ENCODE measurements around the gene SPHK2. TPM values are rescaled to one million over a fixed set of nuclear protein-coding genes. Genes with fewer than 3 reads are reported as not detected.

Gene SPHK2
- total RNA-seq, 2 donors from 2014 or later, result 99.5 to 114 TPM

DNA sequence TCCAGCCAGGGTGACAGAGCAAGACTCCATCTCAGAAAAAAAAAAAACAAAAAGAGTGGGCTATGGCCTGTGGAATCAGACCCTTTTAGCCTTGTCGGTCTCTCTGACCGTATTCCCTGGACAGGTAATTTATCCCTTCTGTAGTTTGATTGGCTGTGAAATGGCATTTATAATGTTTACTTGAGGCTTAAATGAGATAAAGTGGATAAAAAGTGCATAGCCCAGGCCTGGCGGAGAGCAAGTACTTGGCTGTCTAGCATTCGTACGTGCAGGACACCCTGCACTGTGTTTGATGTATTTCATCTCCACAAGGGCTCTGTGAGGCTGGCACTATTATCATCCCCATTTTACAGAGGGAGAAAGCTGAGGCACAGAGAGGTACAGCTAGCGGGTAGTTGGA lies 46.5 kb downstream of the SPHK2 start:
- H3K9me3 Mint-ChIP-seq, result peaks cover 4% of the 10 kb centered on the region
- H3K36me3 ChIP-seq (ENCODE audit: control insufficient read depth, insufficient read depth, low read length), result no peaks in the 10 kb centered on the region
- H3K4me1 Mint-ChIP-seq, result no peaks in the 10 kb centered on the region
- H3K4me3 Mint-ChIP-seq, result no peak overlapping the region
- H3K4me3 ChIP-seq (ENCODE audit: low read length), result no peak overlapping the region
- no peak overlapping the region for H3K27ac ChIP-seq (ENCODE audit: low read depth, low read length)
- TF ChIP-seq, protein P1, sequence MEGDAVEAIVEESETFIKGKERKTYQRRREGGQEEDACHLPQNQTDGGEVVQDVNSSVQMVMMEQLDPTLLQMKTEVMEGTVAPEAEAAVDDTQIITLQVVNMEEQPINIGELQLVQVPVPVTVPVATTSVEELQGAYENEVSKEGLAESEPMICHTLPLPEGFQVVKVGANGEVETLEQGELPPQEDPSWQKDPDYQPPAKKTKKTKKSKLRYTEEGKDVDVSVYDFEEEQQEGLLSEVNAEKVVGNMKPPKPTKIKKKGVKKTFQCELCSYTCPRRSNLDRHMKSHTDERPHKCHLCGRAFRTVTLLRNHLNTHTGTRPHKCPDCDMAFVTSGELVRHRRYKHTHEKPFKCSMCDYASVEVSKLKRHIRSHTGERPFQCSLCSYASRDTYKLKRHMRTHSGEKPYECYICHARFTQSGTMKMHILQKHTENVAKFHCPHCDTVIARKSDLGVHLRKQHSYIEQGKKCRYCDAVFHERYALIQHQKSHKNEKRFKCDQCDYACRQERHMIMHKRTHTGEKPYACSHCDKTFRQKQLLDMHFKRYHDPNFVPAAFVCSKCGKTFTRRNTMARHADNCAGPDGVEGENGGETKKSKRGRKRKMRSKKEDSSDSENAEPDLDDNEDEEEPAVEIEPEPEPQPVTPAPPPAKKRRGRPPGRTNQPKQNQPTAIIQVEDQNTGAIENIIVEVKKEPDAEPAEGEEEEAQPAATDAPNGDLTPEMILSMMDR (conservative IDR thresholded peaks at IDR 0.05), result no peak
- DNase-seq, result no peak
- H3K27me3 ChIP-seq (ENCODE audit: control insufficient read depth, insufficient read depth, low read length, poor library complexity, severe bottlenecking), result no peaks in the 10 kb centered on the region
- H3K27me3 Mint-ChIP-seq (ENCODE audit: insufficient read depth), result peaks cover 7% of the 10 kb centered on the region
- no peaks in the 10 kb centered on the region for H3K4me1 ChIP-seq (ENCODE audit: control insufficient read depth, insufficient read depth, low read length)
- H3K36me3 Mint-ChIP-seq (ENCODE audit: low read depth), result no peaks in the 10 kb centered on the region
- H3K9ac ChIP-seq (ENCODE audit: extremely low read depth, low read length, poor library complexity, severe bottlenecking), result no peak overlapping the region
- no peaks in the 10 kb centered on the region for H3K9me3 ChIP-seq (ENCODE audit: control insufficient read depth, low read length)
- H3K27ac Mint-ChIP-seq, result no peak overlapping the region
- WGBS, 2 experiments (ENCODE audit: insufficient coverage in 1 of 2, insufficient read length in 1 of 2), result 96 to 100% methylated on average over 6 of the region's 6 CpGs

DNA sequence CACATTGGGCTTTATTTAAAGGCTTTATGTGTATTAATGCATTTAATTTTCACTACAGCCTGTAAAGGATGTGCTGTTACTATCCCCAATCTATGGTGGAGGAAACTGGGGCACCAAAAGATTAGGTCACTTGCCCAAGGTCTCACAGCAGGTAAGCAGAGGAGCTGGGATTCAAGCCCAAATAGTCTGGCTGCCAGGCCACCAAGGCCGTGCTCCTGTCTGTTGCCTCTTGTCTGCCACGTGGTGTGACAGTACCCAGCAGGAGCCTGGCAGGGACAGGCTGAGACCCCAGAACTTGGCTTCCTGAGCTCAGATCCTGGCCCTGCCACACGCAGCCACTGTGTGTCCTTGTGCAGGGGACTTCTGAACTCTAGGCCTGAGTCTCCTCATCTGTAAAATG lies 49.0 kb downstream of the SPHK2 start:
- Histone ChIP-seq H3K9me3 (ENCODE audit: control insufficient read depth, low read length) (no peaks in the 10 kb centered on the region), H3K36me3 (ENCODE audit: control insufficient read depth, insufficient read depth, low read length) (no peaks in the 10 kb centered on the region), H3K27me3 (ENCODE audit: control insufficient read depth, insufficient read depth, low read length, poor library complexity, severe bottlenecking) (no peaks in the 10 kb centered on the region), H3K27ac (ENCODE audit: low read depth, low read length) (no peak overlapping the region), H3K9ac (ENCODE audit: extremely low read depth, low read length, poor library complexity, severe bottlenecking) (no peak overlapping the region), H3K4me3 (ENCODE audit: low read length) (no peak overlapping the region), H3K4me1 (ENCODE audit: control insufficient read depth, insufficient read depth, low read length) (no peaks in the 10 kb centered on the region)
- TF ChIP-seq, protein P1 (conservative IDR thresholded peaks at IDR 0.05), result no peak
- Mint-ChIP-seq H3K36me3 (ENCODE audit: low read depth) (no peaks in the 10 kb centered on the region), H3K27me3 (ENCODE audit: insufficient read depth) (peaks cover 3% of the 10 kb centered on the region), H3K4me1 (peaks cover under 1% of the 10 kb centered on the region), H3K9me3 (no peaks in the 10 kb centered on the region), H3K4me3 (no peak overlapping the region), H3K27ac (no peak overlapping the region)
- no peak for DNase-seq
- WGBS, 2 experiments (ENCODE audit: insufficient coverage in 1 of 2, insufficient read length in 1 of 2), result 78 to 91% methylated on average over 3 of the region's 3 CpGs

- no peak for DNase-seq
- WGBS, 2 experiments (ENCODE audit: insufficient coverage in 1 of 2, insufficient read length in 1 of 2), result 94 to 100% methylated on average over 1 to 2 of the region's 2 CpGs
- Histone ChIP-seq H3K9me3 (ENCODE audit: control insufficient read depth, low read length) (no peaks in the 10 kb centered on the region), H3K9ac (ENCODE audit: extremely low read depth, low read length, poor library complexity, severe bottlenecking) (no peak overlapping the region), H3K27me3 (ENCODE audit: control insufficient read depth, insufficient read depth, low read length, poor library complexity, severe bottlenecking) (no peaks in the 10 kb centered on the region), H3K4me1 (ENCODE audit: control insufficient read depth, insufficient read depth, low read length) (no peaks in the 10 kb centered on the region), H3K36me3 (ENCODE audit: control insufficient read depth, insufficient read depth, low read length) (no peaks in the 10 kb centered on the region), H3K27ac (ENCODE audit: low read depth, low read length) (no peak overlapping the region), H3K4me3 (ENCODE audit: low read length) (no peak overlapping the region)
- TF ChIP-seq, protein P1 (conservative IDR thresholded peaks at IDR 0.05), result no peak
- Mint-ChIP-seq H3K4me3 (no peak overlapping the region), H3K4me1 (peaks cover 3% of the 10 kb centered on the region), H3K36me3 (ENCODE audit: low read depth) (no peaks in the 10 kb centered on the region), H3K27ac (no peak overlapping the region), H3K9me3 (no peaks in the 10 kb centered on the region), H3K27me3 (ENCODE audit: insufficient read depth) (peaks cover 6% of the 10 kb centered on the region)
These were observed 49.5 kb downstream of the SPHK2 start for GRCh38 chr19:48668761-48669160.

Data from endodermal cell (in vitro differentiated cells).